Bronchial smooth muscle cell (primary cell): Measurements from ENCODE around the gene CASP7. TPM values are rescaled to one million over a fixed set of nuclear protein-coding genes. Genes with fewer than 3 reads are reported as not detected.

Experiments
- total RNA-seq: library from RNA; depleted of rRNA; stranded (reverse); fragments of >200 nt; gene quantifications from 2 replicates; pipeline ENCODE4 v1.2.1, GENCODE V29; 2014

CASP7 gene
- 23.6 and 35.2 TPM in 2 replicates for total RNA-seq

DNA sequence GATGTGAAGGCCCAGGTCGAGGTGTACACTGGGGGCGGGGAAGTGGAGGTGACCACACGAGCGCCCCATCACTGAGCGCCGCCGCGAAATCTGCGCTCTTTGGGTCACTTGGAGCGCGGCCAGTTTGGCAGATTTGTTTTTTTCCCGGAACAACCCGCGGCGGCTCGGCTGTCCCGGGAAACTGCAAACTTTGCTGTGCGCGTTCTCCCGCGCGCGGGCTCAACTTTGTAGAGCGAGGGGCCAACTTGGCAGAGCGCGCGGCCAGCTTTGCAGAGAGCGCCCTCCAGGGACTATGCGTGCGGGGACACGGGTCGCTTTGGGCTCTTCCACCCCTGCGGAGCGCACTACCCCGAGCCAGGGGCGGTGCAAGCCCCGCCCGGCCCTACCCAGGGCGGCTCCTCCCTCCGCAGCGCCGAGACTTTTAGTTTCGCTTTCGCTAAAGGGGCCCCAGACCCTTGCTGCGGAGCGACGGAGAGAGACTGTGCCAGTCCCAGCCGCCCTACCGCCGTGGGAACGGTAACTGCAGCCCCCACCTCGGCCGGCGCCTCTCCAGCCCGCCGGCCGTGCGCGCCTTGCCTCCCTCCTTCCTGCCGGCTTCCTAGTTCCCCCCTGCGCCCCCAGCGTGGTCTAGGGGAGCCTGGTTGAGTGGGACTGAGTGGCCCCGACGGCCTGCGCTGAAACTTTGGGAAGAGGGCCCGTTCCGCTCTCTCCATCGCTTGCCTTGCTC lies at the start of gene CASP7:
CASP7 (plus strand) TSS at position 450 of the 727 bp plus-strand sequence. CDS start 17,582 bp downstream, outside the sequence.

DNA sequence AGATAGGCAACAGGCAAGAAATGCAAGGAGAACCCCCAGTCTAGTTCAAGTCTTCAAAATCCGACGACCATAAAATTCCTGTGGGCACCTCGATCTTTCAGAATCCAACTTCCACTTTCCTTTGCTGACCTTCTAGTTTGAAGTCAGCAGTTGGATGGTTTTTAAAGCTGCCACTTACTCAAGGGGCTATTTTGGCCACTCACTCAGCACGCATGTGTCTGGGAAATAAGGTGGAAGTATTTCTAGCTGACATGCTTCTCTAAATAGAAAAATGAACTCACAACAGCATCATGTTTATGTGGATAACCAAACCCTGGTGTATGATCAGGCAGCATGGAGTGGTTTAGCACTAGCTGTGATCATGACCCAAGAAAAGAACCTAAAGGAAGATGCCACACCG lies 15.8 kb upstream of the CASP7 start, which contains the start of gene NRAP:
NRAP (minus strand) TSS at position 134 of the 400 bp plus-strand sequence. CDS start 159 bp downstream, outside the sequence.

DNA sequence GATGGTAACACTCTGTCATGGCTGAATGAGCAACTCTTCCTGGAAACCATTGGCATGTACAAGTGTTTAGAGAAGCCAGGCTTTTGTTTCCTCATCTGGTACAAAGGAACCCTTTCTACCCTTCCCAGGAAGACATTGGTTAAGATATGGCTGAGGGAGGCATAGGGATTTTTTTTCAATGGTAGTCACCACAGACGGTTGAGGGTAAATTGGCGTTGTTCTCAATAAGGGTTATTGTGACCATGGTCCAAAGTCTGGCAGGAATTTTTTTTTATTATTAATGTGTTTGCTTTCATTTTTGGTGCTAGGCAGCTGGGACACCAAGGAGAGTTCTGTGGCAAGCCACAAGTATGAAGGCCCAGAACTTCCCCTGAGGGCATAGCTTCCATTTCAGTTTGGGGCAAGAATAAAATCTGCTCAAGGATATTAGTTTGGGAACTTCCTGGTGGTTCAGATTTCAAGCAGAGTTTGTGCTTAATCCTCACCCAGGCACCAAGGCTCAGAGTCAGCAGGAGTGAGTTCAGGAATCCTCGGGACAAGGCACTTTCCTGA lies 71.5 kb downstream of the CASP7 start, which contains the start of gene PLEKHS1:
PLEKHS1 (plus strand) TSS at position 502 of the 552 bp plus-strand sequence. CDS start 3,596 bp downstream, outside the sequence.

Other genes starting within 250 kb of the CASP7 start
- gene HABP2, start 126.9 kb upstream of the CASP7 start, total RNA-seq: not detected in 2 replicates
- under 0.01 TPM in 1 of 2 replicates, not detected in the other for gene NRAP, start 15.9 kb upstream of the CASP7 start, total RNA-seq
- not detected in 2 replicates for gene PLEKHS1, start 71.8 kb downstream of the CASP7 start, total RNA-seq
- gene DCLRE1A, start 174.2 kb downstream of the CASP7 start, total RNA-seq: 3.2 and 4.3 TPM in 2 replicates
- gene NHLRC2, start 174.7 kb downstream of the CASP7 start, total RNA-seq: 4.7 and 6.9 TPM in 2 replicates